ENCODE data around the gene TMUB2.
A peak's percentile ranks its signal among the peaks of the same experiment; 100 is the strongest.

TMUB2 gene

GRCh38 chr17:44155488-44155887, 31.3 kb upstream of the TMUB2 start:
- H3K4me1 ChIP-seq (ENCODE audit: control insufficient read depth, insufficient read depth, low read length): no peaks in the 10 kb centered on the region
- H3K36me3 ChIP-seq (ENCODE audit: control insufficient read depth, insufficient read depth, low read length): peaks cover 77% of the 10 kb centered on the region
- no peaks in the 10 kb centered on the region for H3K9me3 ChIP-seq (ENCODE audit: control insufficient read depth, insufficient read depth, low read depth, low read length)
- H3K27me3 ChIP-seq (ENCODE audit: control insufficient read depth, insufficient read depth, low read length): no peaks in the 10 kb centered on the region
- H3K9ac ChIP-seq (ENCODE audit: low read length): no peak overlapping the region
- H3K27ac ChIP-seq (ENCODE audit: low read depth, low read length): no peak overlapping the region
- H3K4me3 ChIP-seq (ENCODE audit: low read depth, low read length): no peak overlapping the region

GRCh38 chr17:44159519-44160210, 27.1 kb upstream of the TMUB2 start:
- H3K27ac ChIP-seq (ENCODE audit: low read depth, low read length): no peak overlapping the region
- no peaks in the 10 kb centered on the region for H3K4me1 ChIP-seq (ENCODE audit: control insufficient read depth, insufficient read depth, low read length)
- H3K36me3 ChIP-seq (ENCODE audit: control insufficient read depth, insufficient read depth, low read length): peaks cover 67% of the 10 kb centered on the region
- no peak overlapping the region for H3K9ac ChIP-seq (ENCODE audit: low read length)
- no peak overlapping the region for H3K4me3 ChIP-seq (ENCODE audit: low read depth, low read length)
- no peaks in the 10 kb centered on the region for H3K9me3 ChIP-seq (ENCODE audit: control insufficient read depth, insufficient read depth, low read depth, low read length)
- H3K27me3 ChIP-seq (ENCODE audit: control insufficient read depth, insufficient read depth, low read length): no peaks in the 10 kb centered on the region

- H3K9me3 ChIP-seq (ENCODE audit: control insufficient read depth, insufficient read depth, low read depth, low read length): no peaks in the 10 kb centered on the region
- peaks cover 4% of the 10 kb centered on the region for H3K4me1 ChIP-seq (ENCODE audit: control insufficient read depth, insufficient read depth, low read length)
- no peak overlapping the region for H3K4me3 ChIP-seq (ENCODE audit: low read depth, low read length)
- H3K36me3 ChIP-seq (ENCODE audit: control insufficient read depth, insufficient read depth, low read length): peaks cover 29% of the 10 kb centered on the region
- H3K27me3 ChIP-seq (ENCODE audit: control insufficient read depth, insufficient read depth, low read length): no peaks in the 10 kb centered on the region
- H3K9ac ChIP-seq (ENCODE audit: low read length): no peak overlapping the region
- H3K27ac ChIP-seq (ENCODE audit: low read depth, low read length): no peak overlapping the region
These were observed 22.3 kb upstream of the TMUB2 start for GRCh38 chr17:44164476-44164875.

- Histone ChIP-seq H3K4me3 (ENCODE audit: low read depth, low read length) (no peak overlapping the region), H3K36me3 (ENCODE audit: control insufficient read depth, insufficient read depth, low read length) (peaks cover 5% of the 10 kb centered on the region), H3K9ac (ENCODE audit: low read length) (no peak overlapping the region), H3K9me3 (ENCODE audit: control insufficient read depth, insufficient read depth, low read depth, low read length) (no peaks in the 10 kb centered on the region), H3K27me3 (ENCODE audit: control insufficient read depth, insufficient read depth, low read length) (no peaks in the 10 kb centered on the region), H3K4me1 (ENCODE audit: control insufficient read depth, insufficient read depth, low read length) (peaks cover 17% of the 10 kb centered on the region), H3K27ac (ENCODE audit: low read depth, low read length) (no peak overlapping the region)
These were observed 19.5 kb upstream of the TMUB2 start for GRCh38 chr17:44167181-44167861.

GRCh38 chr17:44170135-44170498, 16.7 kb upstream of the TMUB2 start:
- H3K27me3 ChIP-seq (ENCODE audit: control insufficient read depth, insufficient read depth, low read length): no peaks in the 10 kb centered on the region
- H3K9ac ChIP-seq (ENCODE audit: low read length): no peak overlapping the region
- H3K36me3 ChIP-seq (ENCODE audit: control insufficient read depth, insufficient read depth, low read length): peaks cover 5% of the 10 kb centered on the region; the same call in 1 of the 2 replicates
- H3K27ac ChIP-seq (ENCODE audit: low read depth, low read length): no peak overlapping the region
- H3K4me1 ChIP-seq (ENCODE audit: control insufficient read depth, insufficient read depth, low read length): peaks cover 17% of the 10 kb centered on the region
- H3K4me3 ChIP-seq (ENCODE audit: low read depth, low read length): 0 out of 2 replicates have a peak overlapping the region, but pooled peaks have one; percentile 12
- H3K9me3 ChIP-seq (ENCODE audit: control insufficient read depth, insufficient read depth, low read depth, low read length): no peaks in the 10 kb centered on the region

GRCh38 chr17:44170499-44171201, 16.1 kb upstream of the TMUB2 start, which contains the start of gene ASB16:
Gene ASB16, plus strand, starts transcription at chr17:44170704. Its CDS starts 86 bp downstream, at chr17:44170790.
- H3K27me3 ChIP-seq (ENCODE audit: control insufficient read depth, insufficient read depth, low read length): no peaks in the 10 kb centered on the region
- H3K36me3 ChIP-seq (ENCODE audit: control insufficient read depth, insufficient read depth, low read length): peaks cover 9% of the 10 kb centered on the region
- H3K9me3 ChIP-seq (ENCODE audit: control insufficient read depth, insufficient read depth, low read depth, low read length): no peaks in the 10 kb centered on the region
- H3K4me1 ChIP-seq (ENCODE audit: control insufficient read depth, insufficient read depth, low read length): peaks cover 17% of the 10 kb centered on the region
- peak within 1 kb of the TSS; percentile 12; the same call in 1 of the 2 replicates for H3K4me3 ChIP-seq (ENCODE audit: low read depth, low read length)
- H3K9ac ChIP-seq (ENCODE audit: low read length): no peak within 1 kb of the TSS
- 0 out of 2 replicates have a peak within 1 kb of the TSS, but pooled peaks have one; percentile 26 for H3K27ac ChIP-seq (ENCODE audit: low read depth, low read length)

- Histone ChIP-seq H3K27ac (ENCODE audit: low read depth, low read length) (no peak overlapping the region), H3K36me3 (ENCODE audit: control insufficient read depth, insufficient read depth, low read length) (peaks cover 18% of the 10 kb centered on the region), H3K4me3 (ENCODE audit: low read depth, low read length) (no peak overlapping the region), H3K27me3 (ENCODE audit: control insufficient read depth, insufficient read depth, low read length) (no peaks in the 10 kb centered on the region), H3K9me3 (ENCODE audit: control insufficient read depth, insufficient read depth, low read depth, low read length) (no peaks in the 10 kb centered on the region), H3K9ac (ENCODE audit: low read length) (no peak overlapping the region), H3K4me1 (ENCODE audit: control insufficient read depth, insufficient read depth, low read length) (peaks cover 17% of the 10 kb centered on the region)
These were observed 14.8 kb upstream of the TMUB2 start for GRCh38 chr17:44171931-44172455.

GRCh38 chr17:44174427-44174826, 12.3 kb upstream of the TMUB2 start:
- no peaks in the 10 kb centered on the region for H3K27me3 ChIP-seq (ENCODE audit: control insufficient read depth, insufficient read depth, low read length)
- H3K9ac ChIP-seq (ENCODE audit: low read length): no peak overlapping the region
- peaks cover 38% of the 10 kb centered on the region for H3K36me3 ChIP-seq (ENCODE audit: control insufficient read depth, insufficient read depth, low read length)
- H3K4me1 ChIP-seq (ENCODE audit: control insufficient read depth, insufficient read depth, low read length): peaks cover 13% of the 10 kb centered on the region
- H3K27ac ChIP-seq (ENCODE audit: low read depth, low read length): no peak overlapping the region
- H3K4me3 ChIP-seq (ENCODE audit: low read depth, low read length): no peak overlapping the region
- no peaks in the 10 kb centered on the region for H3K9me3 ChIP-seq (ENCODE audit: control insufficient read depth, insufficient read depth, low read depth, low read length)

GRCh38 chr17:44176257-44176656, 10.5 kb upstream of the TMUB2 start:
- Histone ChIP-seq H3K27ac (ENCODE audit: low read depth, low read length) (no peak overlapping the region), H3K9ac (ENCODE audit: low read length) (no peak overlapping the region), H3K36me3 (ENCODE audit: control insufficient read depth, insufficient read depth, low read length) (peaks cover 38% of the 10 kb centered on the region), H3K27me3 (ENCODE audit: control insufficient read depth, insufficient read depth, low read length) (no peaks in the 10 kb centered on the region), H3K9me3 (ENCODE audit: control insufficient read depth, insufficient read depth, low read depth, low read length) (no peaks in the 10 kb centered on the region), H3K4me3 (ENCODE audit: low read depth, low read length) (no peak overlapping the region), H3K4me1 (ENCODE audit: control insufficient read depth, insufficient read depth, low read length) (no peaks in the 10 kb centered on the region)

GRCh38 chr17:44176671-44177501, 9.9 kb upstream of the TMUB2 start:
- no peaks in the 10 kb centered on the region for H3K27me3 ChIP-seq (ENCODE audit: control insufficient read depth, insufficient read depth, low read length)
- H3K36me3 ChIP-seq (ENCODE audit: control insufficient read depth, insufficient read depth, low read length): peaks cover 43% of the 10 kb centered on the region
- H3K27ac ChIP-seq (ENCODE audit: low read depth, low read length): no peak overlapping the region
- H3K9ac ChIP-seq (ENCODE audit: low read length): no peak overlapping the region
- no peak overlapping the region for H3K4me3 ChIP-seq (ENCODE audit: low read depth, low read length)
- 0 out of 2 replicates have a peak, but pooled peaks cover 4% of the 10 kb centered on the region for H3K9me3 ChIP-seq (ENCODE audit: control insufficient read depth, insufficient read depth, low read depth, low read length)
- H3K4me1 ChIP-seq (ENCODE audit: control insufficient read depth, insufficient read depth, low read length): no peaks in the 10 kb centered on the region

Measured in HUES6 (cell line).